HG02970 (cell line): ENCODE measurements around the gene SMIM14.
"Not testable (repeated sequence)": the region's sequence is repeated elsewhere in the genome, so short reads cannot be mapped to it uniquely, and the experiment has no call there.

ENCODE experiments used
- ATAC-seq: cut with Tn5 transposase; IDR thresholded peaks from one replicate; pipeline ENCODE4 v1.9.1; 2021; ENCODE audit warnings: mild to moderate bottlenecking, moderate library complexity, moderate number of reproducible peaks; ENCODE audit not compliant: unreplicated experiment, low FRiP score

Gene SMIM14

GRCh38 chr4:39514266-39514665, 124.4 kb downstream of the SMIM14 start:
- ATAC-seq: not testable (repeated sequence)

GRCh38 chr4:39510348-39510929, 128.2 kb downstream of the SMIM14 start:
- ATAC-seq: no peak

GRCh38 chr4:39505581-39505980, 133.1 kb downstream of the SMIM14 start:
- ATAC-seq: no peak

GRCh38 chr4:39504538-39504937, 134.1 kb downstream of the SMIM14 start:
- ATAC-seq: no peak

- ATAC-seq: not testable (repeated sequence)
Observed at GRCh38 chr4:39502664-39503035, 136.0 kb downstream of the SMIM14 start.

GRCh38 chr4:39502019-39502663, 136.5 kb downstream of the SMIM14 start:
- ATAC-seq: no peak

- no peak for ATAC-seq
Observed at GRCh38 chr4:39498727-39499020, 140.0 kb downstream of the SMIM14 start.

- ATAC-seq: no peak
Observed at GRCh38 chr4:39497909-39498726, 140.5 kb downstream of the SMIM14 start.
